ENCODE results near the gene JUNB. TPM values are rescaled to one million over a fixed set of nuclear protein-coding genes. Genes with fewer than 3 reads are reported as not detected.
"Not testable (repeated sequence)": the region's sequence is repeated elsewhere in the genome, so short reads cannot be mapped to it uniquely, and the experiment has no call there.

Gene JUNB
- polyA plus RNA-seq, 10 donors, result 13.8 to 217 (median 45.0) TPM

- peak; percentile 69 to 92 (median 82) for DNase-seq
Measured at GRCh38 chr19:12801466-12802266, 10.4 kb downstream of the JUNB start, which contains the start of the genes PRDX2 and THSD8. TSS of gene PRDX2 (minus strand) at chr19:12801800. CDS start at chr19:12801261, 539 bp downstream. TSS of gene THSD8 (plus strand) at chr19:12802069. CDS start at chr19:12802072, 3 bp downstream.

GRCh38 chr19:12802267-12803106 lies 11.2 kb downstream of the JUNB start:
- DNase-seq, result peak in 2 of 3 donors; percentile 6 to 9

GRCh38 chr19:12804051-12804450 lies 12.8 kb downstream of the JUNB start:
- DNase-seq, result no peak

GRCh38 chr19:12806242-12807081 lies 15.2 kb downstream of the JUNB start, which contains the start of gene RNASEH2A:
TSS of gene RNASEH2A (plus strand) at chr19:12806584. CDS start at chr19:12806674, 90 bp downstream.
- peak; percentile 86 to 95 (median 93) for DNase-seq

- DNase-seq, result no peak
Measured at GRCh38 chr19:12815088-12815487, 23.8 kb downstream of the JUNB start.

- DNase-seq, result not testable (repeated sequence)
Measured at GRCh38 chr19:12817188-12817587, 25.9 kb downstream of the JUNB start.

- not testable (repeated sequence) for DNase-seq
Measured at GRCh38 chr19:12817810-12818209, 26.5 kb downstream of the JUNB start.

GRCh38 chr19:12821761-12822160 lies 30.5 kb downstream of the JUNB start:
- DNase-seq, result no peak

GRCh38 chr19:12825254-12826131 lies 34.2 kb downstream of the JUNB start:
- DNase-seq, result no peak

- no peak for DNase-seq
Measured at GRCh38 chr19:12828494-12828893, 37.2 kb downstream of the JUNB start.

GRCh38 chr19:12833418-12833737 lies 42.1 kb downstream of the JUNB start:
- DNase-seq, result no peak

GRCh38 chr19:12833738-12834565 lies 42.7 kb downstream of the JUNB start:
- DNase-seq, result no peak

- DNase-seq, result no peak
Measured at GRCh38 chr19:12834566-12834943, 43.3 kb downstream of the JUNB start, which contains the start of gene RTBDN. TSS of gene RTBDN (minus strand) at chr19:12834579. CDS start at chr19:12829979, 4,600 bp downstream.

GRCh38 chr19:12834976-12835757 lies 43.9 kb downstream of the JUNB start:
- DNase-seq, result peak in 1 of 3 donors; percentile 40

- DNase-seq, result no peak
Measured at GRCh38 chr19:12836529-12836863, 45.2 kb downstream of the JUNB start.

- DNase-seq, result no peak
Measured at GRCh38 chr19:12837225-12837624, 45.9 kb downstream of the JUNB start.

- DNase-seq, result peak in 1 of 3 donors; percentile 42
Measured at GRCh38 chr19:12838182-12838885, 47.0 kb downstream of the JUNB start, which contains the start of gene MAST1. TSS of gene MAST1 (plus strand) at chr19:12838515. CDS start at chr19:12838573, 58 bp downstream.
